AG04450 (cell line): ENCODE results near the gene PRG3. TPM values are rescaled to one million over a fixed set of nuclear protein-coding genes. Genes with fewer than 3 reads are reported as not detected.
"Not testable (repeated sequence)": the region's sequence is repeated elsewhere in the genome, so short reads cannot be mapped to it uniquely, and the experiment has no call there.

Experiments used
- CTCF ChIA-PET: fragments of 300-600, 350-600 bp; formaldehyde crosslinking; extraction: SDS; loops from one replicate; lab custom pipeline; 2022; ENCODE audit warnings: antibody characterized with exemption, inconsistent platforms; lab: Charles Lee
- POLR2A ChIA-PET: fragments of 350-600 bp; formaldehyde crosslinking; extraction: SDS; loops from one replicate; lab custom pipeline; 2021; ENCODE audit warnings: antibody characterized with exemption, inconsistent platforms; lab: Yijun Ruan, JAX
- DNase-seq: peaks from one replicate; pipeline ENCODE4 v3.0.0-alpha.2; 2011; ENCODE audit warnings: low read depth, low spot score
- H3K27ac ChIP-seq: one replicate; pipeline ENCODE4 v1.5.1; 2012; ENCODE audit warnings: low read depth, low read length, control low read depth
- H3K27me3 ChIP-seq: one replicate; pipeline ENCODE4 v1.6.0; 2012; ENCODE audit warnings: low read length; ENCODE audit not compliant: control insufficient read depth, insufficient read depth
- H3K4me3 ChIP-seq: 2 replicates; pipeline ENCODE4 v1.5.1; 2011; ENCODE audit warnings: mild to moderate bottlenecking, low read depth, low read length, control low read depth
- H3K9me3 ChIP-seq: 2 replicates; pipeline ENCODE4 v1.5.1; 2012; ENCODE audit warnings: low read length; ENCODE audit not compliant: control insufficient read depth, insufficient read depth
- CTCF ChIP-seq: IDR thresholded peaks from 2 replicates; pipeline ENCODE4 v1.5.1; 2011; ENCODE audit warnings: low read depth, low read length, control low read depth, inconsistent platforms
- polyA plus RNA-seq: library from polyadenylated mRNA; depleted of rRNA; stranded (reverse); fragments of >200 nt; gene quantifications from 2 replicates; pipeline ENCODE4 v1.2.3, GENCODE V29; 2011

Gene PRG3
- polyA plus RNA-seq, 1 experiment = not detected

- CTCF ChIA-PET = no interaction called here
- Histone ChIP-seq H3K4me3 (no peak overlapping the region), H3K27me3 (peaks cover 22% of the 10 kb centered on the region), H3K9me3 (no peaks in the 10 kb centered on the region; the same call in 1 of the 2 replicates), H3K27ac (no peak overlapping the region)
- DNase-seq = no peak
- POLR2A ChIA-PET = interaction anchor here (0.6 kb wide), 1 partner anchor 286 kb away, joined by 3 read pairs; no protein-coding TSS in a partner anchor
- no peak for TF ChIP-seq CTCF
These were observed 12.7 kb downstream of the PRG3 start for GRCh38 chr11:57368106-57368844.

- TF ChIP-seq CTCF = no peak
- H3K4me3 ChIP-seq = no peak overlapping the region
- no peak overlapping the region for H3K27ac ChIP-seq
- ChIA-PET POLR2A (no interaction called here), CTCF (interaction anchor here (0.6 kb wide), 2 partner anchors 15 kb away, joined by 4 read pairs; no protein-coding TSS in a partner anchor)
- H3K9me3 ChIP-seq = no peaks in the 10 kb centered on the region; the same call in 1 of the 2 replicates
- H3K27me3 ChIP-seq = peaks cover 36% of the 10 kb centered on the region
- DNase-seq = no peak
These were observed 15.9 kb downstream of the PRG3 start for GRCh38 chr11:57364851-57365660.

- Histone ChIP-seq H3K4me3 (no peak overlapping the region), H3K9me3 (no peaks in the 10 kb centered on the region), H3K27ac (no peak overlapping the region), H3K27me3 (peaks cover 45% of the 10 kb centered on the region)
- CTCF ChIA-PET = no interaction called here
- POLR2A ChIA-PET = no interaction called here
- TF ChIP-seq CTCF = no peak
- DNase-seq = no peak
These were observed 17.5 kb downstream of the PRG3 start for GRCh38 chr11:57363131-57364080.

GRCh38 chr11:57361926-57362325 is 19.0 kb downstream of the PRG3 start:
- Histone ChIP-seq H3K9me3 (no peaks in the 10 kb centered on the region), H3K4me3 (no peak overlapping the region), H3K27me3 (peaks cover 46% of the 10 kb centered on the region), H3K27ac (no peak overlapping the region)
- ChIA-PET POLR2A (interaction anchor here (0.6 to 1.0 kb wide), 2 partner anchors 51 to 427 kb away, joined by 3 read pairs; no protein-coding TSS in a partner anchor), CTCF (interaction anchor here (2.5 kb wide), 1 partner anchor 16 kb away, joined by 8 read pairs; no protein-coding TSS in a partner anchor)
- DNase-seq = no peak
- no peak for TF ChIP-seq CTCF

GRCh38 chr11:57361420-57361819 is 19.5 kb downstream of the PRG3 start:
- not testable (repeated sequence) for DNase-seq, H3K4me3 ChIP-seq, H3K9me3 ChIP-seq, H3K27ac ChIP-seq
- peaks cover 46% of the 10 kb centered on the region for H3K27me3 ChIP-seq
- ChIA-PET CTCF (interaction anchor here (0.9 to 2.5 kb wide), 2 partner anchors 16 to 97 kb away, joined by 3 to 8 read pairs; no protein-coding TSS in a partner anchor), POLR2A (interaction anchor here (1.0 kb wide), 1 partner anchor 50 kb away, joined by 3 read pairs; no protein-coding TSS in a partner anchor)
